Activated B cell treated with CpG ODN at 0.5 μM for 24 hours (primary cell): ENCODE data around the gene ACVR1B. TPM values are rescaled to one million over a fixed set of nuclear protein-coding genes. Genes with fewer than 3 reads are reported as not detected.

Source experiments
- ATAC-seq: fragments of 200-7000 bp; cut with Tn5 transposase; one replicate; pipeline ENCODE4 v1.10.0; 2021; ENCODE audit warnings: low read depth, mild to moderate bottlenecking, moderate library complexity
- CTCF ChIA-PET: fragments of 350-600 bp; sonication (Branson Sonifier 250); formaldehyde crosslinking; loops from one replicate; lab custom pipeline; 2021; ENCODE audit warnings: antibody characterized with exemption; lab: Charles Lee
- POLR2A ChIA-PET: fragments of 350-600 bp; sonication (Branson Sonifier 250); formaldehyde crosslinking; loops from one replicate; lab custom pipeline; 2021; ENCODE audit warnings: antibody characterized with exemption; lab: Charles Lee
- DNase-seq: peaks from one replicate; pipeline ENCODE4 v3.0.0; 2022
- H3K27ac Mint-ChIP-seq: one replicate; pipeline ENCODE4 v1.8.0; 2020; ENCODE audit warnings: mixed read lengths
- H3K27me3 Mint-ChIP-seq: one replicate; pipeline ENCODE4 v1.8.0; 2021; ENCODE audit warnings: mixed read lengths
- H3K36me3 Mint-ChIP-seq: one replicate; pipeline ENCODE4 v1.8.0; 2021; ENCODE audit warnings: low read depth, mixed read lengths
- H3K4me1 Mint-ChIP-seq: one replicate; pipeline ENCODE4 v1.8.0; 2021; ENCODE audit warnings: mixed read lengths
- H3K4me3 Mint-ChIP-seq: one replicate; pipeline ENCODE4 v1.8.0; 2020; ENCODE audit warnings: mild to moderate bottlenecking, mixed read lengths
- H3K9me3 Mint-ChIP-seq: one replicate; pipeline ENCODE4 v1.8.0; 2020; ENCODE audit warnings: mixed read lengths
- CTCF ChIP-seq: fragments of 200-600 bp; IDR thresholded peaks from one replicate; pipeline ENCODE4 v1.8.0; 2022; ENCODE audit warnings: antibody characterized with exemption, mild to moderate bottlenecking
- intact Hi-C: fragments of 100-400 bp; cut with micrococcal nuclease; formaldehyde crosslinking; loops from one replicate; pipeline ENCODE4 v1.15.1; 2024
- total RNA-seq: library from RNA; stranded (reverse); gene quantifications from 2 replicates; pipeline ENCODE4 v1.2.3, GENCODE V29; 2022

Gene ACVR1B
- total RNA-seq, 1 donor from 2014 or later, result 10.0 TPM

GRCh38 chr12:52033446-52034140 is 82.1 kb downstream of the ACVR1B start:
- no peak for TF ChIP-seq CTCF
- intact Hi-C loops, result loop anchor here (1.0 to 2.0 kb wide), 4 partner anchors 8 to 85 kb away; partner anchors contain the start of genes ATG101 and NR4A1

GRCh38 chr12:52035190-52035589 is 83.7 kb downstream of the ACVR1B start:
- ChIA-PET POLR2A (interaction anchor here (1.1 to 5.0 kb wide), 2 partner anchors 16 to 28 kb away, joined by 5 to 94 read pairs; partner anchors contain the start of genes NR4A1 and TAMALIN), CTCF (no interaction called here)
- no peak overlapping the region for H3K4me3 Mint-ChIP-seq
- intact Hi-C loops, result no loop called here
- H3K4me1 Mint-ChIP-seq, result peaks cover 65% of the 10 kb centered on the region
- H3K36me3 Mint-ChIP-seq, result no peaks in the 10 kb centered on the region
- no peak for TF ChIP-seq CTCF
- H3K27me3 Mint-ChIP-seq, result no peaks in the 10 kb centered on the region
- no peaks in the 10 kb centered on the region for H3K9me3 Mint-ChIP-seq
- no peak overlapping the region for H3K27ac Mint-ChIP-seq
- DNase-seq (no peak), ATAC-seq (no peak)

More at GRCh38 chr12:52033446-52034140, 82.1 kb downstream of the ACVR1B start:
- Mint-ChIP-seq H3K4me1 (peaks cover 50% of the 10 kb centered on the region), H3K27me3 (no peaks in the 10 kb centered on the region), H3K27ac (peak overlapping the region; percentile 83), H3K9me3 (no peaks in the 10 kb centered on the region), H3K4me3 (peak overlapping the region; percentile 75), H3K36me3 (no peaks in the 10 kb centered on the region)
- ChIA-PET POLR2A (interaction anchor here (0.5 to 5.0 kb wide), 13 partner anchors 8 to 84 kb away, joined by 3 to 94 read pairs (median 6); partner anchors contain the start of genes ATG101, NR4A1 and TAMALIN), CTCF (interaction anchor here (0.9 to 4.8 kb wide), 17 partner anchors 8 to 88 kb away, joined by 3 to 43 read pairs (median 4); partner anchors contain the start of gene NR4A1)
- peak; percentile 35 for DNase-seq
- no peak for ATAC-seq

- no peak for TF ChIP-seq CTCF
- DNase-seq, result no peak
- Mint-ChIP-seq H3K4me3 (peak overlapping the region; percentile 76), H3K9me3 (no peaks in the 10 kb centered on the region), H3K36me3 (no peaks in the 10 kb centered on the region), H3K27ac (peak overlapping the region; percentile 64), H3K4me1 (peaks cover 72% of the 10 kb centered on the region), H3K27me3 (no peaks in the 10 kb centered on the region)
- intact Hi-C loops, result no loop called here
- ATAC-seq, result no peak
- ChIA-PET CTCF (interaction anchor here (1.7 to 4.5 kb wide), 2 partner anchors 10 to 13 kb away, joined by 6 to 31 read pairs; no protein-coding TSS in a partner anchor), POLR2A (interaction anchor here (0.8 to 6.6 kb wide), 6 partner anchors 15 to 83 kb away, joined by 3 to 94 read pairs (median 6); partner anchors contain the start of genes ATG101 and NR4A1)
Measured at GRCh38 chr12:52035926-52036325, 84.4 kb downstream of the ACVR1B start.

GRCh38 chr12:52036587-52037171 is 85.2 kb downstream of the ACVR1B start:
- ATAC-seq, result peak; percentile 42

More at GRCh38 chr12:52036587-52037171, 85.2 kb downstream of the ACVR1B start:
- ChIA-PET POLR2A (interaction anchor here (0.6 to 6.6 kb wide), 10 partner anchors 9 to 82 kb away, joined by 3 to 94 read pairs (median 5); partner anchors contain the start of genes ATG101, NR4A1 and TAMALIN), CTCF (interaction anchor here (1.7 to 4.5 kb wide), 2 partner anchors 11 to 14 kb away, joined by 6 to 31 read pairs; no protein-coding TSS in a partner anchor)
- H3K4me1 Mint-ChIP-seq, result peaks cover 77% of the 10 kb centered on the region
- H3K36me3 Mint-ChIP-seq, result no peaks in the 10 kb centered on the region
- no peak for TF ChIP-seq CTCF
- H3K9me3 Mint-ChIP-seq, result no peaks in the 10 kb centered on the region
- intact Hi-C loops, result no loop called here
- peak overlapping the region; percentile 76 for H3K4me3 Mint-ChIP-seq
- DNase-seq, result peak; percentile 85
- H3K27ac Mint-ChIP-seq, result peak overlapping the region; percentile 64
- H3K27me3 Mint-ChIP-seq, result no peaks in the 10 kb centered on the region
